ENCODE data around the gene C1orf159. TPM values are rescaled to one million over a fixed set of nuclear protein-coding genes. Genes with fewer than 3 reads are reported as not detected.
A peak's percentile ranks its signal among the peaks of the same experiment; 100 is the strongest.

C1orf159 gene
- total and polyA plus RNA-seq, 9 of the 15 experiments (the other 6 are each of a cell fraction or from before 2014, with no cell fraction given): 0.28 to 54.9 (median 10.6) TPM

GRCh38 chr1:1060281-1061000 is 55.4 kb downstream of the C1orf159 start:
- Histone ChIP-seq H3K79me2 (ENCODE audit: control insufficient read depth, insufficient read depth, low read length) (no peaks in the 10 kb centered on the region), H3K36me3 (ENCODE audit: control insufficient read depth, insufficient read depth, low read length) (peaks cover 1% of the 10 kb centered on the region; the same call in 1 of the 3 replicates), H3K4me1 (replicated peaks in 1 of 2; ENCODE audit: control insufficient read depth in 2 of 2, insufficient read depth in 2 of 2, low read length in 2 of 2) (peaks cover 53 to 82% of the 10 kb centered on the region in 2 experiments), H3K4me3 (peak overlapping the region; percentile 69), H3K9ac (ENCODE audit: insufficient read depth in 1 of 2, low read depth in 2 of 2, low read length in 2 of 2) (peak overlapping the region in 1 of 2 experiments; percentile 80; a peak in 2 of 4 replicates), H4K20me1 (replicated peaks; ENCODE audit: control insufficient read depth, insufficient read depth, low read length) (no peaks in the 10 kb centered on the region), H3K9me3 (replicated peaks; ENCODE audit: control insufficient read depth, insufficient read depth, low read depth, low read length) (no peaks in the 10 kb centered on the region), H3K4me2 (ENCODE audit: insufficient read depth, low read length) (peak overlapping the region; percentile 90), H3K9me1 (ENCODE audit: control insufficient read depth, insufficient read depth, low read length) (no peaks in the 10 kb centered on the region), H3K27me3 (ENCODE audit: control insufficient read depth in 2 of 2, insufficient read depth in 2 of 2, low read length in 2 of 2) (no peaks in the 10 kb centered on the region), H3K27ac (ENCODE audit: extremely low read depth, low read depth, low read length) (no peak overlapping the region), H2AFZ (ENCODE audit: low read depth, low read length) (no peak overlapping the region)
- intact Hi-C loops (cut with micrococcal nuclease): loop anchor here (5.0 kb wide), 3 partner anchors 38 to 138 kb away; partner anchors contain the start of genes AGRN, HES4 and SAMD11
- CTCF ChIA-PET (ENCODE audit: low intra/inter-chr PET ratio): no interaction called here
- POLR2A ChIA-PET: interaction anchor here (1.1 to 1.4 kb wide), 2 partner anchors 10 to 169 kb away, joined by 3 to 4 read pairs; no protein-coding TSS in a partner anchor
- WGBS (ENCODE audit: insufficient coverage, low coverage, missing lambda C conversion rate): 55% methylated on average over 36 of the region's 38 CpGs
- no TSS peak for BruUV-seq (replicated peaks)
- TF ChIP-seq ZNF316 (IDR thresholded peaks at IDR 0.05) (peak; percentile 26; the same call in 1 of the 2 replicates), NR2C2 (CRISPR knock-in tag; IDR thresholded peaks at IDR 0.05) (no peak), NR2C2 (tag; IDR thresholded peaks at IDR 0.05) (no peak), NFIC (IDR thresholded peaks at IDR 0.05) (no peak), NFE2L1 (tag; IDR thresholded peaks at IDR 0.05; ENCODE audit: borderline replicate concordance, low read depth) (no peak), ZNF518B (CRISPR knock-in tag; IDR thresholded peaks at IDR 0.05) (no peak), ZC3H4 (CRISPR knock-in tag; IDR thresholded peaks at IDR 0.05; ENCODE audit: borderline replicate concordance) (no peak), ZBTB33 (CRISPR knock-in tag; IDR thresholded peaks at IDR 0.05) (peak; percentile 63; the same call in 1 of the 2 replicates), ZBTB12 (CRISPR knock-in tag; IDR thresholded peaks at IDR 0.05) (no peak)
- in situ Hi-C loops (cut with MboI): loop anchor here (10.0 kb wide), 1 partner anchor 76 kb away; the partner anchor contains the start of gene PERM1
- ATAC-seq (no peak), FAIRE-seq (no peak), DNase-seq (ENCODE audit: extremely low read depth in 1 of 4, low spot score in 3 of 4) (no peak)
